ENCODE measurements around the gene CD300LF. TPM values are rescaled to one million over a fixed set of nuclear protein-coding genes. Genes with fewer than 3 reads are reported as not detected.

The CD300LF gene
- total RNA-seq, 2 donors from 2014 or later, result 2.2 TPM; not detected in 1

DNA sequence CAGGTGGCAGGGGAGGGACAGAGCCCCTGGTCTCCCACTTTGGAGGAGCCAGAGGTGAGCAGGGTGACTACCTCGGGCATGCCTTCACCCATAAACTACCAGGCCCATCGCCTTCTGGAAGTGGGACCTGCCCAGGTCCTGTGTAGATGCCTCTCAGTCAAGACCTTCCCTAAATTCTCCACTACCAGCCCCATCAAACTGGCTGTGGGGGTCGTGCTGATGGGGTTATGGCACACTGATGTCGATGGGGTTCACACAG, 18.6 kb upstream of the CD300LF start:
- ATAC-seq, result no peak
- H3K4me3 Mint-ChIP-seq, result no peak overlapping the region
- H3K27me3 Mint-ChIP-seq, result peaks cover 9 to 11% of the 10 kb centered on the region in 2 donors
- peak overlapping the region in 1 of 2 donors; percentile 56 for H3K27ac Mint-ChIP-seq
- peaks cover 5 to 12% of the 10 kb centered on the region in 2 donors for H3K4me1 Mint-ChIP-seq (ENCODE audit: low read depth in 2 of 2)
- H3K36me3 Mint-ChIP-seq, result no peaks in the 10 kb centered on the region
- no peak for DNase-seq (ENCODE audit: low spot score)
- no peaks in the 10 kb centered on the region for H3K9me3 Mint-ChIP-seq

DNA sequence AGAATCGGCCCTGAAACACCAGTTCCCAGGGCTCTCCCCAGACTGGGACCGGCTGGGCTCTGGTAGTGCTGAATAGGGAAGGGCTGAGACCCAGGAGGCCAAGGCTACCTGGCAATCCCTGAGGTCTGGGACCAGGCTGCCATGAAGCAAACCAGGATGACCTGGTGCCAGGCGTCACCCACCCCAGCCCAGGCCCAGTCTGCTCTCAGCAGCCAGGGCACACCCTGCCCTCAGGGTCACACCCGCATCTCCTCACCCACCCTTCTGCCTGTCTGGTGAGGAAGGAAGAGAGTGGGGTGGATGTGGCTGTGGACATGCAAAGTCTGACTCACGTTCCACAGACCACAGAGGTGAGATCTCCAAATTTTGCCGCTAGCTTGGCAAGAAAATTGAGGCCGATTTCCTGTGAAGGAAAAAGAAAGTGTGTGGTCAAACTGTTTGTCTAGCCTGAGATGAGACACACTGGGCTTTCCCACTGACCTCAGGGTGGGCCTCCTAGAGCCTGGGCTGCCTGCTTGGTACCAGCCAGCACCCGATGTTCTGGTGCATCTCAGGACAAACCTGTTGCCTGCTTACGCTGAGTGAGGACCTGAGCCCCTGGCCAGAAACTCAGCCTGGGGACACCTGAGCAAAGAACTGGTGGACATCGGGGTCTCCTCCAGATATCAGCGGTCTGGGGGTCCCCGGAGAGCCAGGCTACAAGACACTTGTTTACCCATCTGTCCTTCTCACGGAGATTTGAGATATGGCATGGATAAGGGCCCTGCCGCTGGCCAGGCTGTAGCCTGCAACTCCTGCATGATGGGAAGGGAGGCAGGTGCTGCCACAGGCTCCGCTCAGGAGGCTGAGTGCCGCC, 18.0 kb upstream of the CD300LF start:
- H3K27me3 Mint-ChIP-seq, result peaks cover 8 to 11% of the 10 kb centered on the region in 2 donors
- peak overlapping the region in 1 of 2 donors; percentile 56 for H3K27ac Mint-ChIP-seq

DNA sequence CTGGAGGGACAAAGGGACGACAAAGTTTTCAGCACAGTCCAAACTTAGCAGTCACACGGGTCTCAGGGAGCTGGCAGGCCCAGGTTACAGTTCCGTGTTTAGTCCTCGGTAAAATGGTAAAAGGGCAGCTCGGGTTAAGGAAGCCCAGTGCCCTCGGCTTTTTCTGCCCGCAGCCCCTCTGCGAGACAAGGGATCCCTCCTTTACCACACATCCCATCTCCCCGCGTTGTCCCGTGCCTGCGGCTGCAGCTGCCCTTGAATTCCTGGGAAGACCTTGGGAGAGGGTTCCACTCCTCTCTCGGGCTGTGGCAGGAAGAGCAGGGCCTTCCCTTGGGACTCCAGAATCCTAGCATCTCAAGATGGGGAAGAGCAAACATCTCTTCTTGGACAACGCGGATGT, 17.1 kb upstream of the CD300LF start:
- DNase-seq (ENCODE audit: low spot score) (no peak), ATAC-seq (no peak)
- Mint-ChIP-seq H3K27me3 (peaks cover 6 to 9% of the 10 kb centered on the region in 2 donors), H3K36me3 (no peaks in the 10 kb centered on the region), H3K4me1 (ENCODE audit: low read depth in 2 of 2) (peaks cover 3 to 10% of the 10 kb centered on the region in 2 donors), H3K9me3 (no peaks in the 10 kb centered on the region), H3K27ac (no peak overlapping the region), H3K4me3 (peak overlapping the region; percentile 31)

More for the DNA sequence above, 18.0 kb upstream of the CD300LF start:
- DNase-seq (ENCODE audit: low spot score) (peak; percentile 92), ATAC-seq (peak; percentile 95 to 98)
- H3K36me3 Mint-ChIP-seq, result no peaks in the 10 kb centered on the region
- peaks cover 3 to 10% of the 10 kb centered on the region in 2 donors for H3K4me1 Mint-ChIP-seq (ENCODE audit: low read depth in 2 of 2)
- peak overlapping the region; percentile 31 for H3K4me3 Mint-ChIP-seq
- no peaks in the 10 kb centered on the region for H3K9me3 Mint-ChIP-seq

DNA sequence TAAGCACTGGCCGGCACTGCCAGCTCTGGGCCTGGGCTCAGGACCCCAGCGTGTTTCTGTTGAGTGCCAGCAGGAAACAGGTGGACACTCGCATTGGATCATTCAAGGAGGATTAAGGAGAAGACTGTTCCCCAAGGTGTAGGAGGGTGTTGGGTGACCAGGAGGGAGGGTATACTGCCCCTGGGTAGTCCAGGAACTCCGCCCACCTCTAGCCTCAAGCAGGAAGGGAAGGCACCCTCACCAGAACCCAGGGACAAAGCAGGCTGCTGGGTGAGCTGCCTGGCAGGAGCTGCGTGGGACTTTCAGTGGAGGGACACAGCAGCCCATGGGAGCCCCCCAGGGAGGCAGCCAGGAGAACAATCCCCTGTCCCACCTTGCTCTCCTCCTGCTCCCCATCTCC, 16.6 kb upstream of the CD300LF start:
- no peak for DNase-seq (ENCODE audit: low spot score)
- Mint-ChIP-seq H3K36me3 (no peaks in the 10 kb centered on the region), H3K27me3 (peaks cover 4 to 5% of the 10 kb centered on the region in 2 donors), H3K4me3 (no peak overlapping the region), H3K9me3 (no peaks in the 10 kb centered on the region), H3K27ac (no peak overlapping the region), H3K4me1 (ENCODE audit: low read depth in 2 of 2) (peaks cover 5 to 14% of the 10 kb centered on the region in 2 donors)
- ATAC-seq, result no peak

DNA sequence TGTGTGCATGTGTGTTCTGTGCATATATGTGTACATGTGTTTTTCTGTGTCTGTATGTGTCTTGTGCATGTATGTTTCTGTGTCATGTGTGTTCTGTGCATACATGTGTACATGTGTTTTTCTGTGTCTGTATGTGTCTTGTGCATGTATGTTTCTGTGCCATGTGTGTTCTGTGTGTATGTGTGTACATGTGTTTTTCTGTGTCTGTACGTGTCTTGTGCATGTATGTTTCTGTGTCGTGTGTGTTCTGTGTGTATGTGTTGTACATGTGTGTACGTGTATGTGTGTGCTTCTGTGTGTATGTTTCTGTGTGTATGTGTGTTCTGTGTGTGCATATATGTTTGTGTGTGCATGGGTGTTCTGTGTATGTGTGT, 16.0 kb upstream of the CD300LF start:
- Mint-ChIP-seq H3K9me3 (no peaks in the 10 kb centered on the region), H3K4me3 (no peak overlapping the region), H3K4me1 (ENCODE audit: low read depth in 2 of 2) (peaks cover 10 to 19% of the 10 kb centered on the region in 2 donors), H3K36me3 (no peaks in the 10 kb centered on the region), H3K27ac (no peak overlapping the region), H3K27me3 (peaks cover 0 to 6% of the 10 kb centered on the region in 2 donors)
- DNase-seq (ENCODE audit: low spot score), result no peak
- ATAC-seq, result no peak

DNA sequence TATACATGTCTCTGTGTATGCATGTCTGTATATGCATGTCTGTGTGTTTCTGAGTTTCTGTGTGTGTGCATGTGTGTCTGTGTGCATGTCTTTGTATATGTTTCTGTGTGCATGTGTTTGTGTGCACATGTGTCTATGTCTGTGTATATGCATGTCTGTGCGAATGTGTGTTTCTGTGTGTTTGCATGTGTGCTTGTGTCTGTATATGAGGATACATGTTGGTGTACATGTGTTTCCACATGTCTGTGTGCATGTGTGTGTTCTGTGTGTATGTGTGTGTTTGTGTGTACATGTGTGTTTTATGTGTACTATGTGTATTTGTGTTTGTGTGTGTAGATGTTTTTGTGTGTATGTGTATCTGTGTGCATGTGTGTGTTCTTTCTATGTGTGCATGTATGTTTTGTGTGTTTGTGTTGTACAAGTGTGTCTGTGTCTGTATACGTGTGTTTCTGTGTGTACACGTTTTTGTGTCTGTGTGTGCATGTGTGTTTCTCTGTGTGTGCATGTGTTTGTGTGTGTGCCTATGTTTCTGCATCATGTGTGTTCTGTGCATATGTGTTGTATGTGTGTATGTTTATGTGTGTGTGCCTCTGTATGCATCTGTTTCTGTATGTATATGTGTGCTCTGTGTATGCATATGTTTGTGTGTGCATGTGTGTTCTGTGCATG, 15.4 kb upstream of the CD300LF start:
- Mint-ChIP-seq H3K27ac (no peak overlapping the region), H3K4me3 (no peak overlapping the region), H3K9me3 (no peaks in the 10 kb centered on the region), H3K4me1 (ENCODE audit: low read depth in 2 of 2) (peaks cover 10 to 19% of the 10 kb centered on the region in 2 donors), H3K27me3 (peaks cover 0 to 6% of the 10 kb centered on the region in 2 donors), H3K36me3 (no peaks in the 10 kb centered on the region)
- no peak for DNase-seq (ENCODE audit: low spot score)
- no peak for ATAC-seq

DNA sequence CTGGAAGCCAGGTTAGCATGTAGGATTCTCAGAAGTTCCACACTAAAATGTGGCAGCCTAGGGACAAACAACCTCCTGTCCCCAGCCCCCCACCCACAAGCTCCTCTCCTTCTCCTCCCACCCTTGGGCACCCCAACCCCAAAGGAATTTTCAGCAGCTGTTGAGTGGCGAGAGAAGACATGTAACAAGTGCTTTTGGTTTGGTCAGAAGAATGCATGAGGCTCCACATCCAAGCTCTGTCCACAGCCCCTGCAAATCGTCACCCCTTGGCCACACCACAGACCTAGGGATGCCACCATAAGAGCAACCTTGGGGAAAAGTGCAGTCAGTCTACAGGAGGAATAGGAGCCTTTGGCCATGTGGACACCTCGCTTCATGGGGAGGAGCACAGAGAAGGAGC, 12.4 kb upstream of the CD300LF start:
- ATAC-seq, result no peak
- Mint-ChIP-seq H3K36me3 (no peaks in the 10 kb centered on the region), H3K4me1 (ENCODE audit: low read depth in 2 of 2) (peaks cover 12 to 22% of the 10 kb centered on the region in 2 donors)

DNA sequence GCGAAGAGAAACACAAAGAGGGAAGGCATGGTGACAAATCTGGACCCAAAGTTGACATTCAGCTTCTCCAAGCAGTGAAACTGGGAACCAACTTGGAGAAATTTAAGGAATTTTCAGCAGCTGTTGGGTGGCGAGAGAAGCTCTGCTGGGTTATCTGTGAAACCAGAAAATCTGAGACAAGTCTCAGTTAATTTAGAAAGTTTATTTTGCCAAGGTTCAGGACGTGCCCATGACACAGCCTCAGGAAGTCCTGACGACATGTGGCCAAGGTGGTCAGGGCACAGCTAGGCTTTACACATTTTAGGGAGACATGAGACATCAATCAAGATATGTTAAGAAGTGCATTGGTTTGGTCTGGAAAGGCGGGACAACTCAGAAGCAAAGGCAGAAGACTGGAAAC, 11.2 kb upstream of the CD300LF start:
- DNase-seq (ENCODE audit: low spot score), result no peak
- ATAC-seq, result no peak
- Mint-ChIP-seq H3K4me3 (no peak overlapping the region), H3K9me3 (no peaks in the 10 kb centered on the region), H3K27ac (no peak overlapping the region), H3K4me1 (ENCODE audit: low read depth in 2 of 2) (peaks cover 10 to 23% of the 10 kb centered on the region in 2 donors), H3K36me3 (no peaks in the 10 kb centered on the region), H3K27me3 (peaks cover 7 to 11% of the 10 kb centered on the region in 2 donors)

More for the DNA sequence above, 12.4 kb upstream of the CD300LF start:
- H3K9me3 Mint-ChIP-seq, result no peaks in the 10 kb centered on the region
- H3K27ac Mint-ChIP-seq, result no peak overlapping the region
- H3K4me3 Mint-ChIP-seq, result no peak overlapping the region
- H3K27me3 Mint-ChIP-seq, result peaks cover 7 to 11% of the 10 kb centered on the region in 2 donors
- DNase-seq (ENCODE audit: low spot score), result no peak

DNA sequence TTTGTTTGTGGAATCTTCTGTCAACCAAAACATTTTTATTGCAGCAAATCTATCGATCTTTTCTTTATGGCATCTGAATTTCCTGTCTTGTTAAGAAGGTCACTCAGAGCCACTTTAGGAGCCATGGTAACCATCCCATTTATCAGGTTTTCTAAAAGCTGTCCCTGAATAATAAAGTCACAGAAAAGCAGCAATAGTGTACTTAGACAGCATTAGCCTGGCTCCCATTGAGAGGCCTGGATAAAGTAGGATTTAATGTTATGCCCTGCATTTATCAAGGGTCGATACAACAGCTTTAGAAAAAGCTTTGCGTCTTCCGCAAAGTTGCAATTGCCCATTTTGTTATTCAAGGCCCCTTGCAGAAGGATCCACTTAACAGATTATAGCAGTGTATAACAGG, 10.1 kb upstream of the CD300LF start:
- Mint-ChIP-seq H3K27ac (no peak overlapping the region), H3K9me3 (no peaks in the 10 kb centered on the region), H3K4me1 (ENCODE audit: low read depth in 2 of 2) (peaks cover 10 to 23% of the 10 kb centered on the region in 2 donors), H3K36me3 (no peaks in the 10 kb centered on the region), H3K4me3 (no peak overlapping the region), H3K27me3 (peaks cover 7 to 13% of the 10 kb centered on the region in 2 donors)
- DNase-seq (ENCODE audit: low spot score), result no peak
- no peak for ATAC-seq

DNA sequence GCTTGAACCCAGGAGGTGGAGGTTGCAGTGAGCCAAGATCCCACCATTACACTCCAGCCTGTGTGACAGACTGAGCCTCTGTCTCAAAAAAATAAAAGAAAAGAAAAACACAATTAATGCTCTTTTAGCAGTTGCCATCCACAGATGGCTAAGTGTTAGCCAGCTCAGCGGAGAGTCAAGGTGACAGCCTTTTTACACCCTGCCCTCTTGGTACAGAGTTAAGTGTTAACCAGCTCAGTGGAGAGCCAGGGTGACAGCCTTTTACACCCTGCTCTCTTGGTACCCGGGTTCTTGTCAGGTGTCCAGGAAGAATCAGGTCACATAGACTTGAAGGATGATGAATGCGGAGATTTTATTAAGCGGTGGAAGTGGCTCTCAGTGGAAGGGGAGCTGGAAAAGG, 7.8 kb upstream of the CD300LF start:
- DNase-seq (ENCODE audit: low spot score) (no peak), ATAC-seq (peak in 1 of 2 donors; percentile 67)
- H3K27me3 Mint-ChIP-seq, result peaks cover 13 to 16% of the 10 kb centered on the region in 2 donors
- peak overlapping the region; percentile 35 for H3K4me3 Mint-ChIP-seq
- peaks cover 13 to 31% of the 10 kb centered on the region in 2 donors for H3K4me1 Mint-ChIP-seq (ENCODE audit: low read depth in 2 of 2)
- no peaks in the 10 kb centered on the region for H3K36me3 Mint-ChIP-seq
- no peak overlapping the region for H3K27ac Mint-ChIP-seq
- no peaks in the 10 kb centered on the region for H3K9me3 Mint-ChIP-seq

DNA sequence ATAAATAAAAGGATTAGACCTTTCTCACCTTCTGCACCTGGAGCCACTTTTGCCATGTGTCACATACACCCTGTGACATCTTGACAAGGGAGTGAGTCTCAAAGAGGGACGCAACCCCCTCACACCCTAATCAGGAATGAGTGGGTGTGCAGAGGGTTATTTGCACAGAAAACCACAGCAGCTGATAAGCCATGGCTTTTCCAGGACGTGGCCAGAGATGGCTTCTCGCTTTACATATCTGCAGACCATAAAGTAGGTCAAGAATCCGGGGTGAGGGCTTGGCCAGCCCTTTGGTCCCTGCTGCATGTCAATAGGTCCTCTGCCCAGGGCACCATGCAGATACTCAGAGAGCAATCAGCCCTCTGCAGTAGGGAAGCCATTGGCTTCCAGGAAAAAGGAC, 2.4 kb upstream of the CD300LF start:
- peaks cover 17 to 37% of the 10 kb centered on the region in 2 donors for H3K4me1 Mint-ChIP-seq (ENCODE audit: low read depth in 2 of 2)

DNA sequence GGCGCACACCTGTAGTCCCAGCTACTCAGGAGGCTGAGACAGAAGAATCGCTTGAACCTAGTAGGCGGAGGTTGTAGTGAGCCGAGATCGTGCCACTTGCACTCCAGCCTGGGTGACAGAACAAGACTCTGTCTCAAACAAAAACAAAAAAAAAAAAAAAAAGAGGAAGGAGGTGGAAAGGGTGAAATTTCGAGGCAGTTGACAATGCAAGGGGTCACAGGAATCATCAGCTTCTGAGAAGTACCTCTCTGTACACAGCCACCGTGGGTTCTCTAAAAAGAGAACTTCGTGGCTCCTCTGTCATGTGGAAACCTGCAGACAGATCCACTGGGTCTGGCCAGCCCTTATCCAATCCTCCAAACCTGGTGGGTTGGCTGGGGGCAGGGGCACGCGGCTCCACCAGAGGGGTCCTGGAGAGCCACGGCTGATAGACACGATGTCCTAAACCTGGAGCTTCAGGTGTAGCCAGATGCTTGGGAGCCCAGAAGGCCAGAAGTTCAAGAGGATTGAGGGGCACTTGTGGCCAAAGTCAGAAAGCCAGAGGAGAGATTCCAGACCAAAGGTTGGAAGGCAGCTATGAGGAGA, 540 bp upstream of the CD300LF start:
- DNase-seq (ENCODE audit: low spot score) (no peak), ATAC-seq (no peak)
- Mint-ChIP-seq H3K4me1 (ENCODE audit: low read depth in 2 of 2) (peaks cover 17 to 33% of the 10 kb centered on the region in 2 donors), H3K27ac (peak overlapping the region in 1 of 2 donors; percentile 15), H3K27me3 (peaks cover 15 to 22% of the 10 kb centered on the region in 2 donors), H3K36me3 (no peaks in the 10 kb centered on the region), H3K4me3 (peak overlapping the region; percentile 65), H3K9me3 (no peaks in the 10 kb centered on the region)

More for the DNA sequence above, 2.4 kb upstream of the CD300LF start:
- Mint-ChIP-seq H3K27ac (no peak overlapping the region), H3K4me3 (no peak overlapping the region), H3K27me3 (peaks cover 17 to 22% of the 10 kb centered on the region in 2 donors), H3K9me3 (no peaks in the 10 kb centered on the region), H3K36me3 (no peaks in the 10 kb centered on the region)
- no peak for ATAC-seq
- DNase-seq (ENCODE audit: low spot score), result no peak

DNA sequence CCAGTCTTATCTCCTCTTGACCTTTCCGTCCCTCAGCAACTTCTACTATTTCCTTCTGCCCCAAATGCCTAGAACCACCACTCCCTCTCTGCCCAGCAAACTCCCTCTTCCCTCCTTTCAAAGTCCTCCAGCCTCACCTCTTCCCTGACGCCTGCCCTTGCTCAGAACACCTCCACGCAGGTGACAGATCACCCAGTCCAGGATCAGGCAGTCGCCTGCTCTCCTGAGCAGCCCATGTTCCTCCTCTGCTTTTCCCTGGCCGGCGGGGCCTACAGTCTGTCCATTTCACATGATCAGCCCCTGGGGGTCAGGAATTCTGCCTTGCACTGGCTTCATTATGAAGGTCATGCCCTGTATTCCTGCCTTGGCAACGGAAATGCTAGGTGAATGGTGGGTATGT, 422 bp downstream of the CD300LF start:
- Mint-ChIP-seq H3K36me3 (no peaks in the 10 kb centered on the region), H3K4me3 (peak overlapping the region; percentile 65), H3K9me3 (no peaks in the 10 kb centered on the region), H3K4me1 (ENCODE audit: low read depth in 2 of 2) (peaks cover 17 to 33% of the 10 kb centered on the region in 2 donors), H3K27me3 (peaks cover 15 to 22% of the 10 kb centered on the region in 2 donors), H3K27ac (peak overlapping the region in 1 of 2 donors; percentile 15)
- ATAC-seq (no peak), DNase-seq (ENCODE audit: low spot score) (no peak)
